Fibroblast of lung (primary cell): Measurements from ENCODE around the gene UBXN10.

ENCODE experiments used
- EZH2 ChIP-seq: IDR thresholded peaks from 2 replicates; pipeline ENCODE4 v1.5.1; 2012; ENCODE audit warnings: low read length, control low read depth, mild to moderate bottlenecking; ENCODE audit errors: missing control alignments
- TF ChIP-seq, protein P1 (sequence below), 2 donors: IDR thresholded peaks in 1 of 2; conservative IDR thresholded peaks in 1 of 2; 1 replicate in 1 of 2; 2 replicates in 1 of 2; pipeline ENCODE4 v1.5.1; 2011 to 2012; ENCODE audit warnings: low read length in 2 of 2, control low read depth in 1 of 2, inconsistent platforms in 1 of 2, low read depth in 1 of 2, mild to moderate bottlenecking in 1 of 2

DNA sequence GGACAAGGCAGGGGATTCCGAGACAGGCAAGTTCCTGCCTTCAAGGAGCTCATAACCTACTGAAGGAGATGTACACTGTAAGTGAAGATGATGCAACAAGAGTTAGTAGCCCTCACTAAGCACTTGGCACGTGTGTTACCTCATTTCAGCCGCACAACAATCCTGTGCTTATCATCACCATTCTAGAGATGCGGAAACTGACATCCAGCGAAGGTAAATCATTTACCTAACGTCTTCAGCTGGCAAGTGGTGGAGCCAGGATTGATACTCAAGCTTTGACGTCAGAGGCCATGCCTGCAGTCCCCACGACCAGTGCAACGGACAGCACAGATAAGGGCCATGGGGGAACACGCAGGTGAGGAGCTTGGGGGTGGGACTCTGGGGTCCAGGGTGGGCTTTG, 2.9 kb upstream of the UBXN10 start:
- TF ChIP-seq EZH2: no peak
- TF ChIP-seq, protein P1, sequence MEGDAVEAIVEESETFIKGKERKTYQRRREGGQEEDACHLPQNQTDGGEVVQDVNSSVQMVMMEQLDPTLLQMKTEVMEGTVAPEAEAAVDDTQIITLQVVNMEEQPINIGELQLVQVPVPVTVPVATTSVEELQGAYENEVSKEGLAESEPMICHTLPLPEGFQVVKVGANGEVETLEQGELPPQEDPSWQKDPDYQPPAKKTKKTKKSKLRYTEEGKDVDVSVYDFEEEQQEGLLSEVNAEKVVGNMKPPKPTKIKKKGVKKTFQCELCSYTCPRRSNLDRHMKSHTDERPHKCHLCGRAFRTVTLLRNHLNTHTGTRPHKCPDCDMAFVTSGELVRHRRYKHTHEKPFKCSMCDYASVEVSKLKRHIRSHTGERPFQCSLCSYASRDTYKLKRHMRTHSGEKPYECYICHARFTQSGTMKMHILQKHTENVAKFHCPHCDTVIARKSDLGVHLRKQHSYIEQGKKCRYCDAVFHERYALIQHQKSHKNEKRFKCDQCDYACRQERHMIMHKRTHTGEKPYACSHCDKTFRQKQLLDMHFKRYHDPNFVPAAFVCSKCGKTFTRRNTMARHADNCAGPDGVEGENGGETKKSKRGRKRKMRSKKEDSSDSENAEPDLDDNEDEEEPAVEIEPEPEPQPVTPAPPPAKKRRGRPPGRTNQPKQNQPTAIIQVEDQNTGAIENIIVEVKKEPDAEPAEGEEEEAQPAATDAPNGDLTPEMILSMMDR (conservative IDR thresholded peaks at IDR 0.05 in 1 of 2, IDR thresholded peaks at IDR 0.05 in 1 of 2; ENCODE audit: low read depth in 1 of 2, low read length in 2 of 2): no peak
